HEK293T (cell line): Measurements from ENCODE around the gene GOLPH3L.

Experiments used
- BHLHE40 ChIP-seq: fragments of 450-650 bp; IDR thresholded peaks from 2 replicates; pipeline ENCODE4 v1.6.1; 2016; ENCODE audit warnings: mild to moderate bottlenecking, moderate library complexity, borderline replicate concordance
- ELF4 ChIP-seq: fragments of 450-650 bp; IDR thresholded peaks from 2 replicates; pipeline ENCODE4 v1.6.1; 2017; ENCODE audit warnings: antibody characterized with exemption
- FOXA1 ChIP-seq: fragments of 450-650 bp; IDR thresholded peaks from 2 replicates; pipeline ENCODE4 v1.6.1; 2016; ENCODE audit warnings: mild to moderate bottlenecking
- FOXK2 ChIP-seq: fragments of 450-650 bp; IDR thresholded peaks from 2 replicates; pipeline ENCODE4 v1.6.1; 2016; ENCODE audit warnings: mild to moderate bottlenecking
- FOXM1 ChIP-seq: fragments of 450-650 bp; IDR thresholded peaks from 2 replicates; pipeline ENCODE4 v1.6.1; 2017; ENCODE audit warnings: mild to moderate bottlenecking, borderline replicate concordance
- HDGF ChIP-seq: fragments of 450-650 bp; IDR thresholded peaks from 2 replicates; pipeline ENCODE4 v1.6.1; 2017; ENCODE audit warnings: antibody characterized with exemption, borderline replicate concordance
- LEF1 ChIP-seq: fragments of 450-650 bp; IDR thresholded peaks from 2 replicates; pipeline ENCODE4 v1.6.1; 2017; ENCODE audit warnings: mild to moderate bottlenecking, borderline replicate concordance
- NFRKB ChIP-seq: fragments of 450-650 bp; IDR thresholded peaks from 2 replicates; pipeline ENCODE4 v1.6.1; 2016; ENCODE audit warnings: mild to moderate bottlenecking, moderate library complexity
- PKNOX1 ChIP-seq: fragments of 450-650 bp; IDR thresholded peaks from 2 replicates; pipeline ENCODE4 v1.6.1; 2016
- SP1 ChIP-seq: fragments of 450-650 bp; IDR thresholded peaks from 2 replicates; pipeline ENCODE4 v1.6.1; 2017
- SUZ12 ChIP-seq: fragments of 450-650 bp; IDR thresholded peaks from 2 replicates; pipeline ENCODE4 v1.6.1; 2016; ENCODE audit warnings: mild to moderate bottlenecking
- TARDBP ChIP-seq: fragments of 450-650 bp; IDR thresholded peaks from 2 replicates; pipeline ENCODE4 v1.6.1; 2016
- ZNF384 ChIP-seq: fragments of 450-650 bp; IDR thresholded peaks from 2 replicates; pipeline ENCODE4 v1.6.1; 2016

- TF ChIP-seq TARDBP: no peak
- no peak for TF ChIP-seq SUZ12
- TF ChIP-seq ELF4: no peak
- TF ChIP-seq SP1: no peak
- TF ChIP-seq HDGF: no peak
- no peak for TF ChIP-seq BHLHE40
- no peak for TF ChIP-seq ZNF384
- no peak for TF ChIP-seq NFRKB
- TF ChIP-seq FOXM1: no peak
- no peak for TF ChIP-seq LEF1
- TF ChIP-seq FOXA1: no peak
- TF ChIP-seq PKNOX1: no peak
- no peak for TF ChIP-seq FOXK2
Measured at GRCh38 chr1:150696162-150696561, 792 bp downstream of the GOLPH3L start.
